Hepatocyte (in vitro differentiated cells): ENCODE measurements around the gene KDM3B. TPM values are rescaled to one million over a fixed set of nuclear protein-coding genes. Genes with fewer than 3 reads are reported as not detected.
A peak's percentile ranks its signal among the peaks of the same experiment; 100 is the strongest.

Source experiments
- DNase-seq: peaks from one replicate; pipeline ENCODE4 v3.0.0-alpha.2; 2016; ENCODE audit warnings: low spot score
- H2AFZ ChIP-seq: fragments of 200-600 bp; sonication (generic); 2 replicates; pipeline ENCODE4 v1.6.0; 2016; ENCODE audit warnings: antibody characterized with exemption, mild to moderate bottlenecking
- H3K27ac ChIP-seq: fragments of 200-600 bp; sonication (generic); 2 replicates; pipeline ENCODE4 v1.5.1; 2016; ENCODE audit warnings: mild to moderate bottlenecking
- H3K27me3 ChIP-seq: fragments of 200-600 bp; sonication (generic); 2 replicates; pipeline ENCODE4 v1.6.1; 2016
- H3K36me3 ChIP-seq: fragments of 200-600 bp; sonication (generic); replicated peaks from 2 replicates; pipeline ENCODE4 v1.5.1; 2016; ENCODE audit warnings: low read depth; ENCODE audit not compliant: insufficient read depth
- H3K4me1 ChIP-seq: fragments of 200-600 bp; sonication (generic); 2 replicates; pipeline ENCODE4 v1.5.1; 2016; ENCODE audit warnings: mild to moderate bottlenecking, moderate library complexity; ENCODE audit not compliant: insufficient read depth
- H3K4me2 ChIP-seq: fragments of 200-600 bp; sonication (generic); 2 replicates; pipeline ENCODE4 v1.6.0; 2016
- H3K4me3 ChIP-seq: fragments of 200-600 bp; sonication (generic); 2 replicates; pipeline ENCODE4 v1.5.1; 2016; ENCODE audit warnings: mild to moderate bottlenecking
- H3K79me2 ChIP-seq: fragments of 200-600 bp; sonication (generic); 2 replicates; pipeline ENCODE4 v1.6.0; 2017; ENCODE audit warnings: mild to moderate bottlenecking
- H3K9me2 ChIP-seq: fragments of 200-600 bp; sonication (generic); replicated peaks from 2 replicates; pipeline ENCODE4 v1.6.0; 2017; ENCODE audit warnings: mild to moderate bottlenecking; ENCODE audit not compliant: insufficient read depth
- H3K9me3 ChIP-seq: fragments of 200-600 bp; sonication (generic); 2 replicates; pipeline ENCODE4 v1.5.1; 2016; ENCODE audit warnings: low read depth, mild to moderate bottlenecking
- H4K20me1 ChIP-seq: fragments of 200-600 bp; sonication (generic); 2 replicates; pipeline ENCODE4 v1.6.0; 2016; ENCODE audit warnings: mild to moderate bottlenecking; ENCODE audit not compliant: insufficient read depth, poor library complexity, severe bottlenecking
- EZH2 ChIP-seq: fragments of 200-600 bp; sonication (generic); IDR thresholded peaks from 2 replicates; pipeline ENCODE4 v1.6.1; 2016; ENCODE audit warnings: antibody characterized with exemption, mild to moderate bottlenecking, borderline replicate concordance
- EZH2phosphoT487 ChIP-seq: fragments of 200-600 bp; sonication (generic); IDR thresholded peaks from one replicate; pipeline ENCODE4 v1.6.1; 2018; ENCODE audit warnings: antibody characterized with exemption, mild to moderate bottlenecking, low read depth, moderate library complexity; ENCODE audit not compliant: unreplicated experiment, severe bottlenecking
- WGBS: methylation state at CpG from one replicate; pipeline ENCODE4 v1.1.6; 2016; ENCODE audit warnings: low lambda C conversion rate; ENCODE audit errors: missing lambda C conversion rate; 5-methylcytosine and 5-hydroxymethylcytosine counted together
- polyA plus RNA-seq: library from polyadenylated mRNA; unstranded; fragments of >200 nt; fragmentation: Nextera tagmentation; extraction: Ambion mirVana; gene quantifications from 2 replicates; pipeline ENCODE4 v1.2.1, GENCODE V29; 2016
- total RNA-seq: library from RNA; depleted of rRNA; stranded (reverse); fragments of >200 nt; gene quantifications from 2 replicates; pipeline ENCODE4 v1.2.3, GENCODE V29; 2014
- TF ChIP-seq, protein P1 (sequence below): fragments of 200-600 bp; sonication (generic); IDR thresholded peaks from 2 replicates; pipeline ENCODE4 v1.5.1; 2016; ENCODE audit warnings: antibody characterized with exemption, mild to moderate bottlenecking; ENCODE audit not compliant: poor library complexity

The KDM3B gene
- total and polyA plus RNA-seq, 2 experiments from 2014 or later: 22.1 to 67.8 TPM

DNA sequence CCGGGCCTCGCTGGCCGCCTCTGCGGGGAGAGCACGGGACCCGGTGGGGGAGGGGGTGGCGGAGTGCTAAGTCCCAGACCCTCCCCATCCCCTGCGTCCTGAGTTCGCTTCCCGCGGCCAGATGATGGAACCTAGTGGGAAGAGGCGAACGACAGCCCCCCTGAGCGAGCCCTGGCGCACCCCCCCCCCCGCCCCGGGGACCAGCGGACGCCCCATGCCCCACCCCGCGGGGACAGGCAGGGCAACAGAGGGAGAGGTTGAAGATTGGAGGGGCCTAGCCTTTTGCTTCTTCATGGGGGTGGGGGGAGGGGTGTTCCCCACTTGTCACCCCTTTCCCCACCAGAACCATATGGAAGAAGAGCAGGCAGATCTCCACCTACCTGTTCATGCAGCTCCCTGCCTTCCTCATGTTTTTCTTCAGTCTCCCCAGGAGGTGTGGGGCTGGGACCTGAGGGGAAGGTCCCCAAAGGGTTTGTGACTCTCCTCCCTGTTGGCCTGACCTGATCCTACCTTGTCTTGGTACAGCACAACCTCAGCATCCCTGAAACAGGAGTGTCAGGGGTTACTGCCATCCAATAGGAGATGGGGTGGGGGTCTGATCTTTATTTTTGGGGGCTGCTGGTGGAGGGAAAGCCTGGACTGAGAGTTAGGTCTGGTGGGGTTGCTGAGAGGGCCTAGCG, 13.9 kb upstream of the KDM3B start:
- Histone ChIP-seq H3K36me3 (no peaks in the 10 kb centered on the region), H3K79me2 (peaks cover 54% of the 10 kb centered on the region), H3K27me3 (no peaks in the 10 kb centered on the region), H3K4me1 (peaks cover 16% of the 10 kb centered on the region), H3K4me2 (peak overlapping the region; percentile 98), H2AFZ (peak overlapping the region; percentile 17), H4K20me1 (peaks cover 23% of the 10 kb centered on the region), H3K4me3 (peak overlapping the region; percentile 60), H3K27ac (peak overlapping the region; percentile 98), H3K9me3 (no peaks in the 10 kb centered on the region), H3K9me2 (no peaks in the 10 kb centered on the region)
- 1% methylated on average over 5 of the region's 22 CpGs for WGBS
- TF ChIP-seq EZH2phosphoT487: no peak
- TF ChIP-seq, protein P1, sequence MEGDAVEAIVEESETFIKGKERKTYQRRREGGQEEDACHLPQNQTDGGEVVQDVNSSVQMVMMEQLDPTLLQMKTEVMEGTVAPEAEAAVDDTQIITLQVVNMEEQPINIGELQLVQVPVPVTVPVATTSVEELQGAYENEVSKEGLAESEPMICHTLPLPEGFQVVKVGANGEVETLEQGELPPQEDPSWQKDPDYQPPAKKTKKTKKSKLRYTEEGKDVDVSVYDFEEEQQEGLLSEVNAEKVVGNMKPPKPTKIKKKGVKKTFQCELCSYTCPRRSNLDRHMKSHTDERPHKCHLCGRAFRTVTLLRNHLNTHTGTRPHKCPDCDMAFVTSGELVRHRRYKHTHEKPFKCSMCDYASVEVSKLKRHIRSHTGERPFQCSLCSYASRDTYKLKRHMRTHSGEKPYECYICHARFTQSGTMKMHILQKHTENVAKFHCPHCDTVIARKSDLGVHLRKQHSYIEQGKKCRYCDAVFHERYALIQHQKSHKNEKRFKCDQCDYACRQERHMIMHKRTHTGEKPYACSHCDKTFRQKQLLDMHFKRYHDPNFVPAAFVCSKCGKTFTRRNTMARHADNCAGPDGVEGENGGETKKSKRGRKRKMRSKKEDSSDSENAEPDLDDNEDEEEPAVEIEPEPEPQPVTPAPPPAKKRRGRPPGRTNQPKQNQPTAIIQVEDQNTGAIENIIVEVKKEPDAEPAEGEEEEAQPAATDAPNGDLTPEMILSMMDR: no peak
- no peak for TF ChIP-seq EZH2
- no peak for DNase-seq

DNA sequence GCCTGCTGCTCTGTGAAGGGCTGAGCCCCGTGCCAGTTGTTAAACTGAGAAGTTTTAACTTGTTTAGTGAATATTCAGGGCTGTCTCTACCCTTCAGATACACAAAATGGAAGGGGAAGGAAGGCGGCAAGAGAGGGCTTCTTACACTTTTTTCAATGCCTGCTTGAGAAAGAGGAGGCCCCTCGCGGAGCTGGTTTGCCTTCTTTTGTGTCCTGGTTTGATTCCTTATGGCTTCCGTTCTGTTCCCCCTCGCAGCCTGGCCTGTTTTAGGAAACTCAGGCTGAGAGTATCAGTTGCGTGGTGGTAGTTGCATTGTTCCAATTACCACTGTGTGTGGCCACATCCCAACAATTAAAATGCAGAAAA, 13.4 kb upstream of the KDM3B start:
- H3K4me2 ChIP-seq: peak overlapping the region; percentile 98
- H3K9me3 ChIP-seq: no peaks in the 10 kb centered on the region
- peaks cover 58% of the 10 kb centered on the region for H3K79me2 ChIP-seq
- peak overlapping the region; percentile 17 for H2AFZ ChIP-seq
- peak overlapping the region; percentile 98 for H3K27ac ChIP-seq
- H3K36me3 ChIP-seq: no peaks in the 10 kb centered on the region
- 2% methylated on average over 7 of the region's 7 CpGs for WGBS
- peaks cover 16% of the 10 kb centered on the region for H3K4me1 ChIP-seq
- peak; percentile 44 for DNase-seq
- peaks cover 23% of the 10 kb centered on the region for H4K20me1 ChIP-seq
- no peaks in the 10 kb centered on the region for H3K9me2 ChIP-seq
- no peaks in the 10 kb centered on the region for H3K27me3 ChIP-seq
- TF ChIP-seq EZH2 (no peak), EZH2phosphoT487 (no peak)
- TF ChIP-seq, protein P1: no peak
- peak overlapping the region; percentile 60 for H3K4me3 ChIP-seq

DNA sequence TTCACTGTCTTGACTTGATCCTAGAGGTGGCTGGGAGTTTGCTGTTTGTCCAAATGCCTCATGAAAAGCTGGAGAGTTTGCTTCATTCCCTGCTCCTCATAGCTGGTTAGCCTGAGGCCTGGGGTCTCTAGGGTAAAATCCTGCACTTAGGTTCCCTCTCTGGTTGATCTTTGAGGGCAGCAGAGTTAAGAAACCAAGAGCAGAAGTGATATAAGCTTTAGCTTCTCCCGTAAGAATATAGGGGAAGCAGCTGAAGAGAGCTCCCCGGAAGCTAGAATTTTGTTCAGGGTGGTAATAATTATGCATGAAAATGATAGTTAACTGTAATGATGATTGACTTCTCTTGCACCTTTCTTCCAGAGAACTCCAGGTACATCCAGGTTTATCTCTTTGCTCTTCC, 13.0 kb upstream of the KDM3B start:
- peaks cover 23% of the 10 kb centered on the region for H4K20me1 ChIP-seq
- no peak overlapping the region for H2AFZ ChIP-seq
- H3K79me2 ChIP-seq: peaks cover 59% of the 10 kb centered on the region
- H3K4me2 ChIP-seq: peak overlapping the region; percentile 98
- no peaks in the 10 kb centered on the region for H3K27me3 ChIP-seq
- no peak for DNase-seq
- H3K36me3 ChIP-seq: no peaks in the 10 kb centered on the region
- H3K27ac ChIP-seq: peak overlapping the region; percentile 98
- H3K4me3 ChIP-seq: peak overlapping the region; percentile 60
- H3K9me2 ChIP-seq: no peaks in the 10 kb centered on the region
- WGBS: 57% methylated on average over 2 of the region's 2 CpGs
- H3K9me3 ChIP-seq: no peaks in the 10 kb centered on the region
- peaks cover 16% of the 10 kb centered on the region for H3K4me1 ChIP-seq
- TF ChIP-seq, protein P1: no peak
- TF ChIP-seq EZH2phosphoT487 (no peak), EZH2 (no peak)
